Islet of Langerhans (tissue), 1 donor: ENCODE results near the gene DECR2.
"Not testable (repeated sequence)": the region's sequence is repeated elsewhere in the genome, so short reads cannot be mapped to it uniquely, and the experiment has no call there.

Experiments used
- FAIRE-seq: peaks from one replicate; lab custom pipeline; 2011; peaks lifted over from hg19 to GRCh38; lab: Jason Lieb, UNC

DECR2 gene

DNA sequence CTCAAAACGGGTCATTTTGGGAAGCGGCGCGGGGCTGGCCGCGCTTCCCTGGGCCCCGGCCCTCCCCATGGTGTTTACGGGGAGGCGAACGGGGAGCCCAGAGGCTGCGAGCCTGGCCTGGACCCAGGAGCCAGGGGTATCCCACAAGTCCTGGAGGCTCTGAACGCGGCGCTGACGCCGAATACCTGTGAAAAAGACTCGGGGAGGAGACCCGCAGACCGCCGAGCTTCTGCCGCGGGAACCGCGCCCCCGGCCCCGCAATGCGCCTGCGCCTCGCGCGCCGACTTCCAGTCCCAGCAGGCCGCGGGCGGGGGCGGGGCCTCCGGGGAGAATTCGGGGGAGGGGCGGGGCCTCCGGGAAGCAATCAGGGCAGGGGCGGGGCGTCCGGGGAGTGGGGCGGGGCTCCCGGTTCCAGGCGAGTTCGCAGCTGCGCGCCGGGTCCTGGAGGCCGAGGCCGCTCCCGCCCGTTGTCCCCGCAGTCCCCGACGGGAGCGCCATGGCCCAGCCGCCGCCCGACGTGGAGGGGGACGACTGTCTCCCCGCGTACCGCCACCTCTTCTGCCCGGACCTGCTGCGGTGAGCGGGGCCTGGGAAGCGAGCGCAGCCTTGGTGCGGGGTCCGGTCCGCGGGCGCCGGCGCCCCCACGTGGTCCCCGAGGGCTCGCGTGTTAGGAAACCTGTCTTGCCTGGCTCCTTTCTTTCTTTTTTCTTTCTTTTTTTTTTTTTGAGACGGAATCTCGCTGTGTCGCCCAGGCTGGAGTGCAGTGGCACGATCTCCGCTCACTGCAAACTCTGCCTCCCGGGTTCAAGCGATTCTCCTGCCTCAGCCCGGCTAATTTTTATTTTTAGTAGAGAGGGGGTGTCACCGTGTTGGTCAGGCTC lies at the start of gene DECR2:
DECR2 (plus strand) TSS at position 418 of the 881 bp plus-strand sequence; CDS start at position 497, 79 bp downstream.
- FAIRE-seq: no peak

- FAIRE-seq: no peak
These were observed 48.9 kb upstream of the DECR2 start, which contains the start of gene AXIN1 for GRCh38 chr16:352547-353403. TSS of gene AXIN1 (minus strand) at chr16:352723. CDS start at chr16:347025, 5,698 bp downstream.

DNA sequence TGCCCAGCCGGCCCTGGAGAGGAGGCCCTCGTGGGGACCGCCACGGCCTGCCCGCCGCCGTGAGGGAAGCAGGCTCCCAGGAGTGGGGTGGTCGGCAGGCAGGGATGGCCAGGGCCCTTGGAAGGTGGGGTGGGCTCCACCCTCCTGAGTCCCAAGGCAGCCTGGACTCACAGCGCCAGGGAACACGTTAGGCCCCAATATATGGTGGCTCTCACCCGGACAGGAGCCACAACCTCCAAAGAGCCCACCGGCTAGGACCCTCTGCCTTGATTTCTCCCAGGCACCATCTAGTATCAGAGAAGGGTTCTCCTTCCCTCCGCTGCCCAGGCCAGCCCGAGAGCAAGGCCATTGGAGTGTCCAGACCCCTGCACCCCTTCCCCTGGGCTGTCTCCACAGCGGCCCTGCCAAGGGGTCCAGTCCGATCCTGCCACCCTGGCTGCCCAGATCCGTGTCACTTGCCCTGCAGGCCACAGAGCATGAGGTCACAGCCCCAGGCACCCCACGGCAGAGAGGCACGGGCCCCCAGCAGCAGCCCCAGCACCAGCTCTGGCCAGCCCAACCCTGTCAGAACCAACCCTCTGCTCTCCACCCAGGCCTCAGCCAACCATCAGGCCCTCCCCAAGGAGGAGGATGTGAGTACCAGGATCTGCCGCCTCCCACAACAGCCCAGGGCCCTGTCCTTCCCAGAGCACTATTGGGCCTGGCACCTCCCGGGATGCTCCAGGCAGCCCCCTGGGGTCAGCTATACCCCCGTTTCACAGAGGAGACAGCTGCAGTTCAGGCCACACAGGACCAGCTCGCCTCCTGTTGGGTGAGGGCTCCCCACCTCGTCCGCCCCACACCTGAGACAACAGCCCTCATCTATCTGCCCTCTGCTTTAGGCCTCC lies 48.0 kb upstream of the DECR2 start:
- no peak for FAIRE-seq

- no peak for FAIRE-seq
These were observed 47.3 kb upstream of the DECR2 start for GRCh38 chr16:354291-354881.

- FAIRE-seq: no peak
These were observed 46.7 kb upstream of the DECR2 start for GRCh38 chr16:354971-355461.

DNA sequence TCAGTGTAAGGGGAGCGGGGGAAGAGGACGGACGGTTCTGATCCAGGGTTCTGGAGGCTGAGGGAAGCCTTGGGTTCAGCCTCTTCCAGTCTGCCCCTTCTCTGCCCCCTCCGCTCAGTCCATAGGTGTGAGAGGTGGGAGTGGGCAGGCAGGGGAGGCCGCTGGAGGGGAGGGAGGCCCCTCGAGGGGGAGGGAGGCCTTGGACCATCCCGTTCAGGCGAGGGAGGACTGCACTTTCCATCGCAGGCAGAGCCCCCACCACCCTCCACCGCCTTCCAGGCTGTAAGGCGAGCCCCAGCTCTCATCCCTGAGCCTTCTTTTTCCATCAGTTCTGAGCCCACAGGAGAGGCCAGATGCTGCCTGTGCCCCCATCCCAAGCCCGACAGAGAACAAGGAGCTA lies 44.9 kb upstream of the DECR2 start:
- FAIRE-seq: no peak

DNA sequence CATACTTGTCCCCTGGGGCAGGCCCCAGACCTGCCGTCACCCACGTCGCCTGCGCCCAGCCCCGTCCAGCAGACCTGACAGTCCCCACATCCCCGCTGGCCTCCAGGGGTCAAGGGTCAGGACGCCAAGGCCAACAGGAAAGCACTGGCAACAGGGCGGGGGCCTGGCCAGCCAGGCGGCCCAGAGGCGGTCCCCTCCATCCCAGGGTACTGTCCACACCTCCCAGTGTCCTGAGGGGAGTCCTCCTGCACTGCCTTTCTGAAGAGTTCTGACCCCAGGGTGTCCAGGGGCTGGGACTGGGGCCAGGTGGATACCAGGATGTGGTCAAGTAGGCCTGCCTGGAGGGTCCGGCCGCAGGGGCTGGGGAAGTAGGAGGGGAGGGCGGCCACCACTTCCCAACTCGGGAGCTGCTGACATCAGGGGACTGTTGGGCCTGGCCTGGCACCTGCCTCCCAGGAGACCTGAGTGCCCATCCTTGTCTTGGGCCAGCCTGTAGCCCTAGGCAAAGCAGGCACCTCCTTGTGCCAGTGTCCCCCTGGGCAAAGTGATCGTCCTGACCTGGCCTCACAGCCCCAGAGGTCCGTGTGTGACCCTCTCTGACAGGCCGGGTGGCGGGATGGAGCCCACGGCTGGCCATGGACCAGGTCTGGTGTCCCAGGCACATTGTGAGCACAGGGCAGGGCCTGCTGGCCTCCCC lies 42.5 kb upstream of the DECR2 start:
- no peak for FAIRE-seq

GRCh38 chr16:359871-360697 lies 41.6 kb upstream of the DECR2 start:
- no peak for FAIRE-seq

DNA sequence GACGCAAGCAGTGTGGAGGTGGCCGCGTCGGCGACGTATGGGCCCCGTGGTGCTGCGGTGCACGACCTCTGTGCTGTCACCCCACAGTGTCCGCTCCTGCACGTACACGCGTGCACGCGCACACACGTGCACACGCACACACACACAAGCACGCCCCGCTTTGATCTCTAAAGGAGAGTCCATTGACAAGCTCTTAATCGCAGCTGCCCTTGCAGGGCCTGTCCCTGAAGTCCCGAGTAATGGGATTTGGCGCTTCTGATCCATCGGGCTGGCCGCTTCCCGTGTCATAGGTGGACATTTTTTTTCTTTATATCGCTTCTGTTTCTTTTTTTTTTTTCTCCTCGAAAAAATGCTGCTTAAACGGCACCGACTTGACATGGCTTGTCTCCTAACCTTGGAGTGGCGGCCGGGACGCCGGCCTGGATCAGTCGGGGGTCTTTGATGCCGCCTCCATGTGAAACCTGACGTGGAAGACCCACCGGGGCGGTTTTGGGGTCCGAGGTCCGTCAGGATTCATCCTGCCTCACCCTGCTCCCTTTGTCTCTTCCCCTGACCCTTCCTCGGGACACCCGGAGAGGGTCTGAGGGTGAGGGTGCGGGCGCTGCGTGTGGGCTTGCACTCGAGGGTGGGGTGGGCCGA lies 40.9 kb upstream of the DECR2 start:
- FAIRE-seq: no peak

DNA sequence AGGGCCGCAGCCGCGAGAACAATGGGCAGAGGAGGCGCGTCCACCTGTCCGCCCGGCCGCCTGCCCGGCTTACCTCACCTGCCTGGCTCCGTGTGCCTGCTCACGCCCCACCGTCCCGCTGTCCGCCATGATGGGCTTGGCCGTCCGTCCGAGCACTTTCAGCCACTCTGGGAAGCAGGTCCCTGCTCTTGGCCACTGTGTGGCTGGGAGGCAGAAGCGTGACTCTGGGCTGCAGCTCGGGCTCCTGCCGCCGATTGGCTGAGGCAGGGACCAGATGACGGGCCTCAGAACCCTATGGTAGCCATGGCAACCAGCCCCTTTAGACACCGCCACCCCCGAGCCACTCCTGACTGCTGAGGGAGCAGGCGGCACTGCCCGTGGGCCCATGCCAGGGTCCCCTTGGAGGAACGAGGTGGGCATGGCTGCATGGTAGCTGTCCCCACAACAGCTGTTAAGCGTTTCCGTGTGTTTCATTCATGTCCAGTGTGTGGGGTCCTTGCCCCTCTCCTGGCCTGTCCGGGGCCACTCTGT lies 40.3 kb upstream of the DECR2 start:
- FAIRE-seq: no peak

GRCh38 chr16:361872-362701 lies 39.6 kb upstream of the DECR2 start:
- no peak for FAIRE-seq

GRCh38 chr16:362702-362999 lies 39.0 kb upstream of the DECR2 start:
- FAIRE-seq: not testable (repeated sequence)

- FAIRE-seq: no peak
These were observed 38.4 kb upstream of the DECR2 start for GRCh38 chr16:363110-363765.

GRCh38 chr16:363766-364490 lies 37.8 kb upstream of the DECR2 start:
- no peak for FAIRE-seq

DNA sequence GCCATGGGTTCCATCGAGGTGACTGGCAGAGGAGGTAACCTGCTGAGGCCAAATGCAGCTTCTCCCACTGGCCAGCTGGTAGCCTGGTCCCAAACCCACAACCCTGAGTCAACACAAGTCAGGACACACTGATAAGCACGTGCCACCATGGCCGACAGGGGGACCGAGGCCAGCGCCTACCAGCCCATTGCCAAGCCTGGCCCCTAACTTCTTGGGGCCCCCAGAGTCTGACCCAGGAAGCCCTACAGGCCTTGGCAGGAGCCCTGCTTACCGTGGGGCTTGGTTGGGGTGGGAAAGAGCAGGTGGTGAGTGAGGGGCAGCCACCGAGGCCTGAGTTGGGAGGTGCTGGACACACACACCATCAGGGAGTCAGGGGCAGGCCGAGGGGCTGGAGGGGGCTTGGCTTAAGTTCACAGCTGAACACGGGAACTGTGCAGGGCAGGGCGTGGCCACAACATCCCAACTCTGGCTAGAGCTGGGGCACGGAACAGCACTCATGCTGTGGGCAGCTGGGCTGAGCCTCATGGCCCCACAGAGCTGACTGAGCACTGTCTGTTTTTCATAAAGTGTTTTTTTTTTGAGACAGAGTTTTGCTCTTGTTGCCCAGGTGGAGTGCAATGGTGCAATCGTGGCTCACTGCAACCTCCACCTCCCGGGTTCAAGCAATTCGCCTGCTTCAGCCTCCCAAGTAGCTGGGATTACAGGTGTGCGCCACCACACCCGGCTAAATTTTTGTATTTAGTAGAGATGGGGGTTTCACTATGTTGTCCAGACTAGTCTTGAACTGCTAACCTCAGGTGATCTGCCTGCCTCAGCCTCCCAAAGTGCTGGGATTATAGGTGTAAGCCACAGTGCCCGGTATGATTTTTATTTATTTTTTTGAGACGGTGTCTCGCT lies 36.8 kb upstream of the DECR2 start:
- FAIRE-seq: no peak

- no peak for FAIRE-seq
These were observed 35.2 kb upstream of the DECR2 start for GRCh38 chr16:366476-366875.
